GM21360 (cell line): ENCODE data around the gene ICAM1.

Source experiments
- ATAC-seq: cut with Tn5 transposase; IDR thresholded peaks from one replicate; pipeline ENCODE4 v1.9.1; 2021; ENCODE audit warnings: mild to moderate bottlenecking, moderate library complexity; ENCODE audit not compliant: unreplicated experiment

Gene ICAM1

GRCh38 chr19:10292789-10293636 is 22.1 kb downstream of the ICAM1 start:
- no peak for ATAC-seq

GRCh38 chr19:10293637-10294367 is 22.9 kb downstream of the ICAM1 start:
- no peak for ATAC-seq

GRCh38 chr19:10294368-10294697 is 23.4 kb downstream of the ICAM1 start:
- no peak for ATAC-seq

- ATAC-seq, result no peak
Measured at GRCh38 chr19:10295305-10295846, 24.5 kb downstream of the ICAM1 start.

- no peak for ATAC-seq
Measured at GRCh38 chr19:10295847-10296591, 25.1 kb downstream of the ICAM1 start.

- no peak for ATAC-seq
Measured at GRCh38 chr19:10299545-10300458, 28.9 kb downstream of the ICAM1 start.

- no peak for ATAC-seq
Measured at GRCh38 chr19:10305139-10305806, 34.4 kb downstream of the ICAM1 start.

- ATAC-seq, result no peak
Measured at GRCh38 chr19:10306327-10306726, 35.4 kb downstream of the ICAM1 start.

- ATAC-seq, result no peak
Measured at GRCh38 chr19:10309423-10309822, 38.5 kb downstream of the ICAM1 start, which contains the start of gene ZGLP1. Gene ZGLP1, minus strand, starts transcription at chr19:10309815.

GRCh38 chr19:10315335-10316214 is 44.7 kb downstream of the ICAM1 start, which contains the start of gene FDX2:
Gene FDX2, minus strand, starts transcription at chr19:10316015. Its CDS starts 19 bp downstream, at chr19:10315996.
- ATAC-seq, result peak; percentile 63

GRCh38 chr19:10316229-10317044 is 45.5 kb downstream of the ICAM1 start:
- peak; percentile 17 for ATAC-seq

GRCh38 chr19:10317045-10317856 is 46.3 kb downstream of the ICAM1 start:
- no peak for ATAC-seq

GRCh38 chr19:10317857-10318462 is 47.0 kb downstream of the ICAM1 start:
- ATAC-seq, result no peak

GRCh38 chr19:10318807-10319682 is 48.1 kb downstream of the ICAM1 start:
- no peak for ATAC-seq

- no peak for ATAC-seq
Measured at GRCh38 chr19:10320602-10321416, 49.9 kb downstream of the ICAM1 start.
